ENCODE measurements around the gene OGFRL1. TPM values are rescaled to one million over a fixed set of nuclear protein-coding genes. Genes with fewer than 3 reads are reported as not detected.

Gene OGFRL1
- total and polyA plus RNA-seq, 9 of the 15 experiments (the other 6 are each of a cell fraction or from before 2014, with no cell fraction given): 0.01 to 0.07 (median 0.03) TPM

DNA sequence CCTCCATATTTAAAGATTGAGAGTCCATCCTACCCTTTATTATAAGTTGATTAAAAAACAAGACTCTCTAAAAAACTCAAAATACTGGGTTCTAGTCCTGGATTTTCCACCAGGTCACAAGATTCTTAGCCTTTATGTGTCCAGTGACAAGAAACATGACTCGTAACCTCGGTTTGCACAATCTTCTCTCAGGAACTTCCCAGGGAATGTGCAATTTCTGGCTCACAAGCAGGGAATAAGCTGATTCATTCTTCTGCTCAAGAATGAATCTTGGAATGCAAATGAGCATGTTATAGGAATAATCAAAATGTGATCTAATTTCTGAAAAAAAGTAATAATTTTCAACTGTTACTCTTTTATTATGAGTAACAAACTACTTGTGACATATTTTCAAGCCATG, 45.1 kb downstream of the OGFRL1 start:
- no TSS peak for BruUV-seq (replicated peaks)
- Histone ChIP-seq H3K4me1 (replicated peaks in 1 of 2; ENCODE audit: control insufficient read depth in 2 of 2, insufficient read depth in 2 of 2, low read length in 2 of 2) (no peaks in the 10 kb centered on the region), H3K27ac (ENCODE audit: extremely low read depth, low read depth, low read length) (no peak overlapping the region), H4K20me1 (replicated peaks; ENCODE audit: control insufficient read depth, insufficient read depth, low read length) (no peaks in the 10 kb centered on the region), H3K4me2 (ENCODE audit: insufficient read depth, low read length) (no peak overlapping the region), H3K9me3 (replicated peaks; ENCODE audit: control insufficient read depth, insufficient read depth, low read depth, low read length) (no peaks in the 10 kb centered on the region), H3K4me3 (no peak overlapping the region), H3K79me2 (ENCODE audit: control insufficient read depth, insufficient read depth, low read length) (no peaks in the 10 kb centered on the region), H3K36me3 (ENCODE audit: control insufficient read depth, insufficient read depth, low read length) (no peaks in the 10 kb centered on the region), H3K9ac (ENCODE audit: insufficient read depth in 1 of 2, low read depth in 2 of 2, low read length in 2 of 2) (no peak overlapping the region), H3K27me3 (ENCODE audit: control insufficient read depth in 2 of 2, insufficient read depth in 2 of 2, low read length in 2 of 2) (no peaks in the 10 kb centered on the region), H2AFZ (ENCODE audit: low read depth, low read length) (no peak overlapping the region), H3K9me1 (ENCODE audit: control insufficient read depth, insufficient read depth, low read length) (no peaks in the 10 kb centered on the region)
- CTCF ChIA-PET (ENCODE audit: low intra/inter-chr PET ratio): no interaction called here
- POLR2A ChIA-PET: no interaction called here
- ATAC-seq (no peak), DNase-seq (ENCODE audit: extremely low read depth in 1 of 4, low spot score in 3 of 4) (no peak), FAIRE-seq (no peak)
- in situ Hi-C loops (cut with MboI) (no loop called here), intact Hi-C loops (cut with micrococcal nuclease) (no loop called here)
- WGBS (ENCODE audit: insufficient coverage, low coverage, missing lambda C conversion rate): 0% methylated on average over 2 of the region's 2 CpGs
- no peak for TF ChIP-seq ZNF165 (CRISPR knock-in tag; IDR thresholded peaks at IDR 0.05; ENCODE audit: borderline replicate concordance)
- no peak for TF ChIP-seq CBFA2T3 (IDR thresholded peaks at IDR 0.05)
- TF ChIP-seq, protein P1, sequence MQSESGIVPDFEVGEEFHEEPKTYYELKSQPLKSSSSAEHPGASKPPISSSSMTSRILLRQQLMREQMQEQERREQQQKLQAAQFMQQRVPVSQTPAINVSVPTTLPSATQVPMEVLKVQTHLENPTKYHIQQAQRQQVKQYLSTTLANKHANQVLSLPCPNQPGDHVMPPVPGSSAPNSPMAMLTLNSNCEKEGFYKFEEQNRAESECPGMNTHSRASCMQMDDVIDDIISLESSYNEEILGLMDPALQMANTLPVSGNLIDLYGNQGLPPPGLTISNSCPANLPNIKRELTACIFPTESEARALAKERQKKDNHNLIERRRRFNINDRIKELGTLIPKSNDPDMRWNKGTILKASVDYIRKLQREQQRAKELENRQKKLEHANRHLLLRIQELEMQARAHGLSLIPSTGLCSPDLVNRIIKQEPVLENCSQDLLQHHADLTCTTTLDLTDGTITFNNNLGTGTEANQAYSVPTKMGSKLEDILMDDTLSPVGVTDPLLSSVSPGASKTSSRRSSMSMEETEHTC (IDR thresholded peaks at IDR 0.05): no peak
- TF ChIP-seq ZBTB11 (CRISPR knock-in tag; IDR thresholded peaks at IDR 0.05): no peak
- no peak for TF ChIP-seq ZNF77 (CRISPR knock-in tag; IDR thresholded peaks at IDR 0.05)
- no peak for TF ChIP-seq CREBBP (IDR thresholded peaks at IDR 0.05; ENCODE audit: low read depth, low read length)
- no peak for TF ChIP-seq ZNF133 (CRISPR knock-in tag; IDR thresholded peaks at IDR 0.05)
- TF ChIP-seq ZNF184 (CRISPR knock-in tag; IDR thresholded peaks at IDR 0.05): no peak
- no peak for TF ChIP-seq ZNF174 (CRISPR knock-in tag; IDR thresholded peaks at IDR 0.05)
- TF ChIP-seq ZFX (CRISPR knock-in tag; IDR thresholded peaks at IDR 0.05): no peak
- no peak for TF ChIP-seq BDP1 (IDR thresholded peaks at IDR 0.05; ENCODE audit: insufficient read depth, insufficient read length)
- TF ChIP-seq IFI16 (CRISPR knock-in tag; IDR thresholded peaks at IDR 0.05): no peak
- no peak for TF ChIP-seq ZNF830 (CRISPR knock-in tag; IDR thresholded peaks at IDR 0.05)
- TF ChIP-seq GTF2E2 (tag; IDR thresholded peaks at IDR 0.05): no peak
- no peak for TF ChIP-seq ZNF655 (CRISPR knock-in tag; IDR thresholded peaks at IDR 0.05)
- no peak for TF ChIP-seq TAF9B (IDR thresholded peaks at IDR 0.05; ENCODE audit: partially characterized antibody)
- no peak for TF ChIP-seq ZBED1 (IDR thresholded peaks at IDR 0.05)
- no peak for TF ChIP-seq HEY1 (CRISPR knock-in tag; IDR thresholded peaks at IDR 0.05; ENCODE audit: borderline replicate concordance)
